Neutrophil (primary cell): ENCODE measurements around the gene PERP.

Experiments
- H3K27ac ChIP-seq: fragments of 200-600 bp; sonication (generic); 2 replicates; pipeline ENCODE4 v1.5.1; 2016; ENCODE audit warnings: mild to moderate bottlenecking, moderate library complexity
- H3K27me3 ChIP-seq: fragments of 200-600 bp; sonication (generic); 2 replicates; pipeline ENCODE4 v1.6.0; 2016; ENCODE audit warnings: mild to moderate bottlenecking
- H3K36me3 ChIP-seq: fragments of 200-600 bp; sonication (generic); 2 replicates; pipeline ENCODE4 v1.5.1; 2017
- H3K4me1 ChIP-seq, 2 experiments: fragments of 200-600 bp in 1 of 2; sonication (generic) in 1 of 2; 1 replicate in 1 of 2; 2 replicates in 1 of 2; pipeline versions ENCODE4 v1.5.1 to v1.6.1; 2013 to 2016; ENCODE audit warnings: low read depth in 1 of 2, low read length in 1 of 2, mild to moderate bottlenecking in 1 of 2, moderate library complexity in 1 of 2; ENCODE audit not compliant: control insufficient read depth in 1 of 2, insufficient read depth in 1 of 2
- H3K4me3 ChIP-seq, 2 experiments: fragments of 200-600 bp in 1 of 2; sonication (generic) in 1 of 2; 1 replicate in 1 of 2; 2 replicates in 1 of 2; pipeline ENCODE4 v1.5.1; 2013 to 2016; ENCODE audit warnings: low read depth in 1 of 2, low read length in 1 of 2, mild to moderate bottlenecking in 1 of 2, moderate library complexity in 1 of 2
- H3K9me3 ChIP-seq: fragments of 200-600 bp; sonication (generic); 2 replicates; pipeline ENCODE4 v1.5.1; 2016
- TF ChIP-seq, protein P1 (sequence below): fragments of 200-600 bp; sonication (generic); IDR thresholded peaks from 2 replicates; pipeline ENCODE4 v1.5.1; 2016; ENCODE audit warnings: antibody characterized with exemption

Gene PERP

DNA sequence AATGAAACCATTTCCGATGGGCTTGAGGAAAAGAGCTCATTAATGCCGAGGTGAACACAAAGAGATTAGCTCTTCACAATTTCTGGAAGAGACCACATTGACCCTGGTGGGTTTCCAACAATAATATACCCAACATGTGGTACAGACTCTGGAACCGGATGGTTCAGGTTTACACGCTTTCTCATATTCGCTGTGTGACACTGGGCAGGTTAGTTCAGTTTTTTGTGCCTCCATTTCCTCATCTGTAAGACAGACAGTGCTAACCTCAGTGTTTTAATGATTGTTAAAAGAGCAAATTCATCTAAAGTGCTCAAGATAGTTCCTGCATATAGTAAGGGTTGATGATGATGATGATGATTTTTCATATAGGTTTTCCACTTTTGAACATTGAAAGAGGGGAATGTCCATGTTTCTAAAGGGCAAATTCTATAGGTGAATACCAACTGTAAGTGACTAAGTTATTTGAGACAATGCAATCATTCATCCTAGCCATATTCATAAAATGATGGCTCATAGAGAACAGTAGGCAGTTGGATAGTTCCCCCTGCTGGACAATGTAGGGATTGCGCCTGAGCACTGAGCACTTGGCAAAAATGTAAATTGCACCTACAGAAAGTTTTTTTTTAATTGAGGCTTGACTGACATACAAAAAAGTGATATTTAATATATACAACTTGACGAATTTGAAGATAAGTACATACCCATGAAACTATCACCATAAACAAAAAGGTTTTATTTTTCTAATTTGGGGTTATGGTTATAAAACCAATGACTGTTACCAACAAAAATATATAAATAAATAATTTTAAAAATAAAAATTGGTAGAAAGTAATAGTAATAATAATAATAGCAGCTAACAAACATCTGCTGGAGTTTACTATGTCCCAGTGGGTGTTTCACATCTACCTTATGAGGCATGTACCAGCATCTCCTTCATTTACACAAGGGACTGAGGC lies 2.1 kb upstream of the PERP start:
- H3K27ac ChIP-seq = no peak overlapping the region

DNA sequence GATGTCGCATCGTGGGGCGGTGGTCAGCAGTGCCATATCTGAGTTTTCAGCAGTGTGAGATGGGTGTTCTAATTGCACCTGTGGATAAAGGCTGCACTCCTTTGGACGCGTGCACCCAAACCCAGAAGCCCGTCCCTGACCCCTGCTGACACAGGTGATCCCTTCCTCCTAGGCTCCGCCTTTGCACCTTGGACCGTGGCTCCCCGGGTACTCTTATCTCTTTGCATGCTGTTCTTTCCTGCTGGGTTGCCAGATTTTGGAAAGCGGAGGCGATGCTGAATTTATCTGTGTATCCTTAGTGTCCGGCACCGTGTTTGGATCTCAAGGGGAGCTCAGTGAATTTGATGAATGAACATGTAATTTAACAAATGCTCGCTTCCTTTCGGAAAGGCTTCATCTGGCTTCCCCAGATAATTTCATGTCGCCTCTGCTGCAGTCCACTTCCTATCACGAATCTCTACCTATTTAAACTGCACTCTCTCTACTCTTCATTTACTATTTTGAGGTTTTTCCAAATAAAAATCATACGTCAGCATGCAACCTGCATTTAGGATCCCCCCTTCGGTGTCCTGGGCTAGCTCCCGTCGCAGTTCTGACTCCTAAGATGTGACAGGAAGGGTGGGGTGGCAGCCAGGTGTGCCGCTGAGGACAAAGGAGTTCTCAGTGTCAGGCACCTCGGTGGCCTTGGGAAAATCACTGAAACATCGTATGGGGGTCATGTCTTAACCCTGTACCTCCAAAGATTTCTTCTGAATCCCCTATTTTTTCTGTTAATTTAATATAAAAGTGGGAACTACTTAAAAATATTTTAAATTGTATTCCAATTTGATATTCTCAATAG lies 753 bp upstream of the PERP start:
- Histone ChIP-seq H3K4me1 (peaks cover 4 to 12% of the 10 kb centered on the region in 2 experiments), H3K4me3 (peak overlapping the region; percentile 28 to 53), H3K9me3 (no peaks in the 10 kb centered on the region), H3K27me3 (peaks cover 86% of the 10 kb centered on the region), H3K27ac (no peak overlapping the region), H3K36me3 (no peaks in the 10 kb centered on the region)
- TF ChIP-seq, protein P1, sequence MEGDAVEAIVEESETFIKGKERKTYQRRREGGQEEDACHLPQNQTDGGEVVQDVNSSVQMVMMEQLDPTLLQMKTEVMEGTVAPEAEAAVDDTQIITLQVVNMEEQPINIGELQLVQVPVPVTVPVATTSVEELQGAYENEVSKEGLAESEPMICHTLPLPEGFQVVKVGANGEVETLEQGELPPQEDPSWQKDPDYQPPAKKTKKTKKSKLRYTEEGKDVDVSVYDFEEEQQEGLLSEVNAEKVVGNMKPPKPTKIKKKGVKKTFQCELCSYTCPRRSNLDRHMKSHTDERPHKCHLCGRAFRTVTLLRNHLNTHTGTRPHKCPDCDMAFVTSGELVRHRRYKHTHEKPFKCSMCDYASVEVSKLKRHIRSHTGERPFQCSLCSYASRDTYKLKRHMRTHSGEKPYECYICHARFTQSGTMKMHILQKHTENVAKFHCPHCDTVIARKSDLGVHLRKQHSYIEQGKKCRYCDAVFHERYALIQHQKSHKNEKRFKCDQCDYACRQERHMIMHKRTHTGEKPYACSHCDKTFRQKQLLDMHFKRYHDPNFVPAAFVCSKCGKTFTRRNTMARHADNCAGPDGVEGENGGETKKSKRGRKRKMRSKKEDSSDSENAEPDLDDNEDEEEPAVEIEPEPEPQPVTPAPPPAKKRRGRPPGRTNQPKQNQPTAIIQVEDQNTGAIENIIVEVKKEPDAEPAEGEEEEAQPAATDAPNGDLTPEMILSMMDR = no peak

More for the DNA sequence above, 2.1 kb upstream of the PERP start:
- H3K4me3 ChIP-seq = no peak overlapping the region
- TF ChIP-seq, protein P1 = peak; percentile 95
- no peaks in the 10 kb centered on the region for H3K9me3 ChIP-seq
- peaks cover 4 to 12% of the 10 kb centered on the region in 2 experiments for H3K4me1 ChIP-seq
- no peaks in the 10 kb centered on the region for H3K36me3 ChIP-seq
- peaks cover 75% of the 10 kb centered on the region for H3K27me3 ChIP-seq

- no peak overlapping the region for H3K27ac ChIP-seq
- H3K4me3 ChIP-seq = peak overlapping the region in 1 of 2 experiments; percentile 53
- H3K9me3 ChIP-seq = no peaks in the 10 kb centered on the region
- H3K4me1 ChIP-seq = peaks cover 4 to 12% of the 10 kb centered on the region in 2 experiments
- H3K27me3 ChIP-seq = peaks cover 91% of the 10 kb centered on the region
- H3K36me3 ChIP-seq = no peaks in the 10 kb centered on the region
- TF ChIP-seq, protein P1 = no peak
These were observed 548 bp downstream of the PERP start for GRCh38 chr6:138106665-138107077.

DNA sequence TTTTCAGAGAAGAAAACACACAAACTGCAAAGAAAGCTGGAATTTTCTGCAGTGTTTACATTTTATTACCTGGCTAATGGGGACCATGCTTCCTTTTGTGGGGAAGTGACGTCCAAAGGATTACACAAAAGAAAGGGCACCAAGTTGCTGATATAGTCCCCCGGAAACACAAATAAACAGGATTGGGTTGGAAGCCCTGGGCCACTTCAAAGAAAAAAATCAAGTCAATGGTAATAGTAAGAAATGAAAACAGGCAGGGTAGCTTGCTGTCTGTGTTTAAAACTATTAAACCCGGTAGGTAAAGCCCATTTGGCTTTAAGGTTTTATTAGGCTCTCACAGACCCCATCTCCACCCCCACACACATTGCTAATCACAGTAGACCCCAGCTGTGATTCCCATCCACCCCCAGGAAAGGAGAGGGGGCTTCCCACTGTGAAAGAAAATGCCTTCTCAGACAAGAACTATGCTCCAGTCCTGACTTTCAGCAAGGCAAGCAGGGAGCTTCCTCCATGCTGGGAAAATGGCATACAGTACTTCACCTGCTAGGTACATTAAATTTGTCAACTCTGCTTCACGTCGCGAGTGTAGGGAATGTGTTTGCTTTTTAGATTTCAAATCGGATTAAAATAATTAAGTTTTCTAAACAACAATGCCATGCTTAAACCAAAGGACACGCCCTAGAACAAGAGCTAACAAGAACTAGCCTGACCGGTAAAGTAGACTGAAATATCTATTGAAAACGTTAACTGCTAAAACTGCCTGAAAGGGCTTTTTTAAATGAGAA lies 1.1 kb downstream of the PERP start:
- no peaks in the 10 kb centered on the region for H3K36me3 ChIP-seq
- H3K27ac ChIP-seq = no peak overlapping the region
- H3K4me3 ChIP-seq = no peak overlapping the region
- peaks cover 4 to 12% of the 10 kb centered on the region in 2 experiments for H3K4me1 ChIP-seq
- TF ChIP-seq, protein P1 = no peak
- no peaks in the 10 kb centered on the region for H3K9me3 ChIP-seq
- H3K27me3 ChIP-seq = peaks cover 88% of the 10 kb centered on the region

GRCh38 chr6:138105446-138105845 lies 1.8 kb downstream of the PERP start:
- Histone ChIP-seq H3K27ac (no peak overlapping the region), H3K9me3 (no peaks in the 10 kb centered on the region), H3K27me3 (peaks cover 85% of the 10 kb centered on the region), H3K4me1 (peaks cover 4 to 12% of the 10 kb centered on the region in 2 experiments), H3K4me3 (no peak overlapping the region), H3K36me3 (no peaks in the 10 kb centered on the region)
- TF ChIP-seq, protein P1 = no peak
